Upper lobe of left lung (tissue), 6 donors: ENCODE measurements around the gene GLB1L3. TPM values are rescaled to one million over a fixed set of nuclear protein-coding genes. Genes with fewer than 3 reads are reported as not detected.

ENCODE experiments used
- ATAC-seq, 2 donors: fragments of 200-7000 bp; cut with Tn5 transposase; one replicate each; pipeline ENCODE4 v1.9.1; 2022; ENCODE audit warnings: mild to moderate bottlenecking in 2 of 2, moderate library complexity in 2 of 2; ENCODE audit not compliant: low FRiP score in 2 of 2
- DNase-seq, 2 donors: peaks; one replicate each; pipeline ENCODE4 v3.0.0-alpha.2; 2019 to 2020
- H3K27ac ChIP-seq, 4 donors: fragments of 200-600 bp; sonication (generic); one replicate each; pipeline ENCODE4 v1.5.1; 2016 to 2019
- H3K27me3 ChIP-seq, 4 donors: fragments of 200-600 bp; sonication (generic); one replicate each; pipeline ENCODE4 v1.5.1; 2017 to 2019
- H3K36me3 ChIP-seq, 4 donors: fragments of 200-600 bp; sonication (generic); one replicate each; pipeline ENCODE4 v1.5.1; 2016 to 2019
- H3K4me1 ChIP-seq, 4 donors: fragments of 200-600 bp; sonication (generic); one replicate each; pipeline ENCODE4 v1.5.1; 2018 to 2019
- H3K4me3 ChIP-seq, 4 donors: fragments of 200-600 bp; sonication (generic); one replicate each; pipeline ENCODE4 v1.5.1; 2017 to 2019; ENCODE audit warnings: mild to moderate bottlenecking in 2 of 4, moderate library complexity in 1 of 4
- H3K9me3 ChIP-seq, 4 donors: fragments of 200-600 bp; sonication (generic); one replicate each; pipeline ENCODE4 v1.5.1; 2018 to 2019
- CTCF ChIP-seq, 6 experiments: fragments of 450-650 bp in 4 of 6; fragments of 200-600 bp in 2 of 6; sonication (generic) in 2 of 6; IDR thresholded peaks; one replicate each; pipeline ENCODE4 v1.5.1; 2016 to 2019; ENCODE audit warnings: antibody characterized with exemption in 6 of 6
- EP300 ChIP-seq, 4 donors: sonication (generic); formaldehyde crosslinking; IDR thresholded peaks; one replicate each; pipeline ENCODE4 v1.5.1; 2017; ENCODE audit warnings: antibody characterized with exemption in 4 of 4, control low read depth in 2 of 4
- POLR2A ChIP-seq, 4 donors: fragments of 450-650 bp; IDR thresholded peaks; one replicate each; pipeline ENCODE4 v1.5.1; 2016 to 2017; ENCODE audit warnings: antibody characterized with exemption in 4 of 4, mild to moderate bottlenecking in 2 of 4
- POLR2AphosphoS5 ChIP-seq, 2 donors: sonication (generic); formaldehyde crosslinking; IDR thresholded peaks; one replicate each; pipeline ENCODE4 v1.5.1; 2017; ENCODE audit warnings: antibody characterized with exemption in 2 of 2
- WGBS, 2 donors: methylation state at CpG; one replicate each; pipeline ENCODE4 v1.1.5; 2017 to 2018; 5-methylcytosine and 5-hydroxymethylcytosine counted together
- total RNA-seq, 6 donors: library from RNA; depleted of rRNA in 4 of 6; stranded (reverse); fragments of >200 nt in 4 of 6; gene quantifications; one replicate each; pipeline versions ENCODE4 v1.1.0 to v1.2.1, GENCODE V29; 2016 to 2021
- donor health status: DM: no; HTN: no; CAD: no; lungs with moderate emphysema.
- donor health status: DM: no; HTN: yes; CAD: no; lungs with severe emphysema.

The GLB1L3 gene
- total RNA-seq, 6 donors from 2014 or later, result 0.17 to 1.3 (median 1.0) TPM; not detected in 2

GRCh38 chr11:134248910-134249480, 27.2 kb upstream of the GLB1L3 start:
- TF ChIP-seq EP300 (IDR thresholded peaks at IDR 0.05), result no peak
- no peak for TF ChIP-seq POLR2AphosphoS5 (IDR thresholded peaks at IDR 0.05)
- TF ChIP-seq CTCF (IDR thresholded peaks at IDR 0.05), result no peak
- Histone ChIP-seq H3K4me1 (peaks cover 7 to 17% (median 10%) of the 10 kb centered on the region in 4 donors), H3K9me3 (no peaks in the 10 kb centered on the region), H3K4me3 (no peak overlapping the region), H3K36me3 (peaks cover 8 to 72% (median 54%) of the 10 kb centered on the region in 4 donors), H3K27me3 (no peaks in the 10 kb centered on the region), H3K27ac (no peak overlapping the region)
- 74 to 86% methylated on average over 7 of the region's 7 CpGs for WGBS, 2 donors
- no peak for DNase-seq
- ATAC-seq, result no peak

DNA sequence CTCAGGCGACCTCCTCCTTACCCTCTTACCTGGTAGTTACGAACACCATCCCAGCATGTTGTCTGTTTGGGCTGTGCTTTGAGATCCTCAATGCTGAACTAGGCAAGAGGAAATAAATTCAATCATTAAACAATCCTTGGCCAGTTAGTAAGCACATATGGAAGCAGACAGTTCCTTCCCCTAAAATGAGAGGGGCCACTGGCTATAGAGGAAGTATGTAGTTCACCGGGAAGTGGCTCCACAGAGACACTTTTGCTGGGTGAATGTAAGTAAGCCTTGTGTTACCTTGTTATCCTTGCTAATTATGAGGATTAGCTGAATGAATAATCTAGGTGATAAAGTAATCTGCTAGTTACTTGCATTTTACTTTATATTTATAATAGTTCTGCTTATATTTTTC, 25.9 kb upstream of the GLB1L3 start:
- peaks cover 18 to 29% (median 20%) of the 10 kb centered on the region in 4 donors for H3K4me1 ChIP-seq
- H3K36me3 ChIP-seq, result peaks cover 4 to 59% (median 42%) of the 10 kb centered on the region in 4 donors
- DNase-seq (no peak), ATAC-seq (no peak)
- H3K4me3 ChIP-seq, result no peak overlapping the region
- WGBS, 2 donors, result 84 to 86% methylated on average over 3 of the region's 3 CpGs
- TF ChIP-seq EP300 (IDR thresholded peaks at IDR 0.05) (no peak), POLR2A (IDR thresholded peaks at IDR 0.05) (no peak), CTCF (IDR thresholded peaks at IDR 0.05) (no peak), POLR2AphosphoS5 (IDR thresholded peaks at IDR 0.05) (no peak)
- no peaks in the 10 kb centered on the region for H3K27me3 ChIP-seq
- no peaks in the 10 kb centered on the region for H3K9me3 ChIP-seq
- no peak overlapping the region for H3K27ac ChIP-seq

DNA sequence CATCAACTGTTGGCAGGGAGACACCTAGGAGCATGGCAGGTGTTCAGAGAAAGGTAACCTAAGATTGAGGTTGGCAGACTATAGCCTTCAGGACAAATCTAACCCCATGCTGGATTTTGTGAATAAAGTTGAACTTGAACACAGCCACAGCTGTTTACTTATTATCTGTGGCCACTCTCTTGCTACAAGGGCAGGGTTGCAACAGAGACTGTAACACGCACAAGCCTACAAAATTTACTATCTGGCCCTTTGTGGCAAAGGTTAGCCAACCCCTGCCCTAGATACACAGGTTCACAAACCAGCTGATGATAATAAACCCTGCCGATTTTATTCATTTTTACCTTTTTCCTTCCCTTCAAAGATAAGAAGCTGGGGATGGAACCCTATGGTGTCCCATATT, 25.5 kb upstream of the GLB1L3 start:
- no peak for TF ChIP-seq POLR2AphosphoS5 (IDR thresholded peaks at IDR 0.05)
- H3K36me3 ChIP-seq, result peaks cover 4 to 55% (median 38%) of the 10 kb centered on the region in 4 donors
- DNase-seq (no peak), ATAC-seq (no peak)
- H3K27me3 ChIP-seq, result no peaks in the 10 kb centered on the region
- peaks cover 19 to 30% (median 22%) of the 10 kb centered on the region in 4 donors for H3K4me1 ChIP-seq
- H3K9me3 ChIP-seq, result no peaks in the 10 kb centered on the region
- H3K27ac ChIP-seq, result no peak overlapping the region
- H3K4me3 ChIP-seq, result no peak overlapping the region
- WGBS, 2 donors, result 79 to 89% methylated on average over 2 of the region's 2 CpGs

- Histone ChIP-seq H3K27ac (peak overlapping the region in 2 of 4 donors; percentile 86 to 88), H3K9me3 (no peaks in the 10 kb centered on the region), H3K4me3 (peak overlapping the region; percentile 85 to 98 (median 90)), H3K4me1 (peaks cover 19 to 30% (median 22%) of the 10 kb centered on the region in 4 donors), H3K27me3 (no peaks in the 10 kb centered on the region), H3K36me3 (peaks cover 4 to 44% (median 24%) of the 10 kb centered on the region in 4 donors)
- TF ChIP-seq EP300 (IDR thresholded peaks at IDR 0.05) (no peak), POLR2AphosphoS5 (IDR thresholded peaks at IDR 0.05) (no peak), POLR2A (IDR thresholded peaks at IDR 0.05) (no peak), CTCF (IDR thresholded peaks at IDR 0.05) (no peak)
- ATAC-seq (peak in 1 of 2 donors; percentile 55), DNase-seq (peak in 1 of 2 donors; percentile 26)
- WGBS, 2 donors, result 5 to 7% methylated on average over 27 of the region's 27 CpGs
Observed at GRCh38 chr11:134252346-134253187, 23.6 kb upstream of the GLB1L3 start.

DNA sequence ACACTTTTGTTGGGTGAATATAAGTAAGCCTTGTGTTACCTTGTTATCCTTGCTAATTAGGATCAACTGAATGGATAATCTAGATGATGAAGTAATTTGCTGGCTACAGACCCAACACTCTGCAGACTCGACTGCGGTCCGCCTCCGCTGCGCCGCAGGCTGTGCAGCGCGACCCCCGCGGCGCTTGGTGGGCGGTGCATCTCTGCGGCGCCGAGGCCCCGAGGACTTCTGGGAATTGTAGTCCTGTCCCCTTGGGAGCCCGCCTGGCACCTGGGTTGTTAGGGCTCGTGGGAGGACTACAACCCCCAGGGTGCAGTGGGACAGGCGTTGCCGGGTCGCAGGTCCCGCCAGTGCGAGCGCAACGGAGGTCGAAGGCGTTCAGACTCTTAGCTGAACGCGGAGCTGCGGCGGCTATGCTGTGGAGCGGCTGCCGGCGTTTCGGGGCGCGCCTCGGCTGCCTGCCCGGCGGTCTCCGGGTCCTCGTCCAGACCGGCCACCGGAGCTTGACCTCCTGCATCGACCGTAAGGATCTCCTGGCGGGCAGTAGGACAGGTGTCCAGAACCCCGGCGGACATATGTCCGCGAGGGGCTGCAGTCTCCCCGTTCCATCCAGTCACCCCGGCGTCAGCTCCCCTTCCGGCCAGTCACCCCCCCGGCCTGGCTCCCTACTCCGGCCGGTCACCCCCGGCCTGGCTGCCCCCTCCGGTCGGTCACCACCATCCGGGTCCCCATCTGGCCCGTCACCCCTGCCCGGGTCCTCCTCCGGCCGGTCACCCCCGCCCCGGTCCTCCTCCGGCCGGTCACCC, 22.8 kb upstream of the GLB1L3 start, which contains the start of the genes ACAD8 and THYN1:
TSS of gene ACAD8 (plus strand) at position 381 of the 806 bp plus-strand sequence. CDS start at position 414, 33 bp downstream.
TSS of gene THYN1 (minus strand) at position 165 of the 806 bp plus-strand sequence. CDS start 470 bp downstream, outside the sequence.
- no peaks in the 10 kb centered on the region for H3K9me3 ChIP-seq
- H3K27ac ChIP-seq, result peak within 1 kb of the TSS; percentile 75 to 88 (median 86)

More for the DNA sequence above, 22.8 kb upstream of the GLB1L3 start, which contains the start of the genes ACAD8 and THYN1:
- DNase-seq (peak; percentile 95 to 98), ATAC-seq (peak; percentile 99 to 100)
- Histone ChIP-seq H3K27me3 (no peaks in the 10 kb centered on the region), H3K4me3 (peak within 1 kb of the TSS; percentile 85 to 98 (median 90)), H3K36me3 (peaks cover 0 to 44% (median 18%) of the 10 kb centered on the region in 4 donors), H3K4me1 (peaks cover 19 to 30% (median 22%) of the 10 kb centered on the region in 4 donors)
- TF ChIP-seq POLR2A (IDR thresholded peaks at IDR 0.05) (peak in 2 of 4 donors; percentile 71 to 86), EP300 (IDR thresholded peaks at IDR 0.05) (no peak), CTCF (IDR thresholded peaks at IDR 0.05) (peak; percentile 45 to 75 (median 64)), POLR2AphosphoS5 (IDR thresholded peaks at IDR 0.05) (peak; percentile 78 to 91)
- WGBS, 2 donors, result 0 to 2% methylated on average over 13 to 39 of the region's 70 CpGs
